Large intestine (tissue), 12 donors: ENCODE data around the gene ODF2. TPM values are rescaled to one million over a fixed set of nuclear protein-coding genes. Genes with fewer than 3 reads are reported as not detected.
A peak's percentile ranks its signal among the peaks of the same experiment; 100 is the strongest.
"Not testable (repeated sequence)": the region's sequence is repeated elsewhere in the genome, so short reads cannot be mapped to it uniquely, and the experiment has no call there.

Experiments
- DNase-seq, 2 donors: peaks; one replicate each; pipeline versions ENCODE4 v3.0.0 to v3.0.0-alpha.2; 2013
- H3K27ac ChIP-seq: one replicate; pipeline ENCODE4 v1.5.1; 2013; ENCODE audit warnings: low read length
- H3K27me3 ChIP-seq: 2 replicates; pipeline ENCODE4 v1.6.1; 2013; ENCODE audit warnings: low read length; ENCODE audit not compliant: control insufficient read depth, insufficient read depth
- H3K36me3 ChIP-seq: 2 replicates; pipeline ENCODE4 v1.6.1; 2013; ENCODE audit warnings: low read length; ENCODE audit not compliant: control insufficient read depth, insufficient read depth
- H3K4me1 ChIP-seq: one replicate; pipeline ENCODE4 v1.6.1; 2013; ENCODE audit warnings: low read length; ENCODE audit not compliant: control insufficient read depth, insufficient read depth
- H3K4me3 ChIP-seq: one replicate; pipeline ENCODE4 v1.5.1; 2013; ENCODE audit warnings: low read length
- H3K9me3 ChIP-seq: one replicate; pipeline ENCODE4 v1.6.1; 2013; ENCODE audit warnings: mild to moderate bottlenecking, low read depth, low read length, moderate library complexity; ENCODE audit not compliant: control insufficient read depth
- WGBS: methylation state at CpG from one replicate; pipeline ENCODE4 v1.1.5; 2013; ENCODE audit warnings: low lambda C conversion rate; ENCODE audit not compliant: insufficient coverage; 5-methylcytosine and 5-hydroxymethylcytosine counted together
- long read RNA-seq, 11 donors: transcript quantifications; one replicate each; lab custom pipeline, GENCODE V29; 2026
- polyA plus RNA-seq: library from polyadenylated mRNA; unstranded; fragments of 120-200 nt; gene quantifications from one replicate; pipeline ENCODE4 v1.2.1, GENCODE V29; 2013

ODF2 gene
- 27.1 TPM for polyA plus RNA-seq
- long read RNA-seq, donor 1, partial matches to known transcripts = 0 of 1 reads
- long read RNA-seq, donor 1, other reads (novel, unspliced or antisense) = 0 of 1 reads
- long read RNA-seq, donor 2, partial matches to known transcripts = 0 of 1 reads
- long read RNA-seq, donor 2, other reads (novel, unspliced or antisense) = 0 of 1 reads
- long read RNA-seq, donor 3 = 0 reads
- long read RNA-seq, donor 4 = 0 reads
- long read RNA-seq, donor 5, partial matches to known transcripts = 0 of 1 reads
- long read RNA-seq, donor 5, other reads (novel, unspliced or antisense) = 0 of 1 reads
- long read RNA-seq, donor 6, partial matches to known transcripts = 0 of 4 reads
- long read RNA-seq, donor 6, other reads (novel, unspliced or antisense) = 0 of 4 reads
- long read RNA-seq, donor 7, partial matches to known transcripts = 0 of 1 reads
- long read RNA-seq, donor 7, other reads (novel, unspliced or antisense) = 0 of 1 reads
- long read RNA-seq, donor 8, partial matches to known transcripts = 0 of 2 reads
- long read RNA-seq, donor 8, other reads (novel, unspliced or antisense) = 0 of 2 reads
- long read RNA-seq, donor 9, partial matches to known transcripts = 0 of 1 reads
- long read RNA-seq, donor 9, other reads (novel, unspliced or antisense) = 0 of 1 reads
- long read RNA-seq, donor 10, partial matches to known transcripts = 0 of 2 reads
- long read RNA-seq, donor 10, other reads (novel, unspliced or antisense) = 0 of 2 reads
- long read RNA-seq, donor 11 = 0 reads

DNA sequence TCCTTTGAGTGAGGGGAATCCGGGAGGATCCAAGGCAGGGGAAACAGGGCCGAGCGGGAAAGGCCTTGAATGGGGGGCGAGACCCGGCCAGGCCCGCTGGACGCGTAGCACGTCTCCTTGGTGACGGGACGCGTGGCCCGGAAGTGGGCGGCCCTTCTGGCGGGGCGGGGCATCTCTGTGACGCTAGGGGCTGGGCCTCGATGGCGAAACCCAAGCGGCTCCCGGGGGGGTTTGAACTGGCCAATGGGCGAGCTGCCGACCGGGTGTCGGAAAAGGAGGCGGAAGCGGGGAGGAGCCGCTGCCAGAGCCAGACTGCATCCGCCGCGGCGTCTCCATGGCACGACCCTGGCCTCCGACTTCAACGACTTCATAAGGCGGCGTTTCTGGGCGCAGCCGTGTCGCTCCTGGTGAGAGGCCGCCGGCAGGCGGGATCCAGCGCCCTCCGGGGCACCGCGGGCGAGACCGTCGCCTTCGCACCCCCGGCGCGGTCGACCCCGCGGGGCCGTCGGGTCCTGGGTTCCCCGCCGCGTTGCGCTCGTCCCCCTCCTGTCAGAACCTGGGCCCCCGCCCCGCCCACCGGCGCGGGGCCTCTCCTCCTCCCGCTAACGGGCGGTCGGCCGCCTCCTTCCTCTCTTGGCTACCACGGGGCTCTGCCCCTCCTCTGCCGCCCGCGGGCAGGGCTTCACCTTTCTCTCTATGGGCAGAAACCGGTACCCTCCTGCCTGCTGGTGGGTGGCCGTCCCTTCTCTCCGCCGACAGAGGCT, at the start of gene ODF2:
Gene ODF2 (plus strand): TSS at position 158 of the 764 bp plus-strand sequence. CDS start 86 bp downstream, at position 244.
- DNase-seq = peak; percentile 95 to 97
- peak within 1 kb of the TSS; percentile 52 for H3K27ac ChIP-seq
- no peaks in the 10 kb centered on the region for H3K27me3 ChIP-seq
- peak within 1 kb of the TSS; percentile 63 for H3K4me3 ChIP-seq
- H3K36me3 ChIP-seq = peaks cover 12% of the 10 kb centered on the region
- no CpG with 5 or more reads among the region's 82 CpGs for WGBS
- H3K9me3 ChIP-seq = peaks cover 3% of the 10 kb centered on the region
- peaks cover 4% of the 10 kb centered on the region for H3K4me1 ChIP-seq

- H3K36me3 ChIP-seq = no peaks in the 10 kb centered on the region
- peaks cover 39% of the 10 kb centered on the region for H3K27me3 ChIP-seq
- no peak overlapping the region for H3K27ac ChIP-seq
- no peaks in the 10 kb centered on the region for H3K4me1 ChIP-seq
- no peak overlapping the region for H3K4me3 ChIP-seq
- WGBS = no CpG with 5 or more reads among the region's 9 CpGs
- no peak for DNase-seq
- no peaks in the 10 kb centered on the region for H3K9me3 ChIP-seq
Measured at GRCh38 chr9:128406848-128407391, 48.9 kb upstream of the ODF2 start.

- no peaks in the 10 kb centered on the region for H3K9me3 ChIP-seq
- H3K27ac ChIP-seq = no peak overlapping the region
- H3K4me1 ChIP-seq = no peaks in the 10 kb centered on the region
- no peak for DNase-seq
- no peak overlapping the region for H3K4me3 ChIP-seq
- WGBS = no CpG with 5 or more reads among the region's 26 CpGs
- H3K27me3 ChIP-seq = peaks cover 42% of the 10 kb centered on the region
- no peaks in the 10 kb centered on the region for H3K36me3 ChIP-seq
Measured at GRCh38 chr9:128408963-128409431, 46.8 kb upstream of the ODF2 start.

- no peak overlapping the region for H3K27ac ChIP-seq
- WGBS = no CpG with 5 or more reads among the region's 8 CpGs
- no peaks in the 10 kb centered on the region for H3K36me3 ChIP-seq
- no peaks in the 10 kb centered on the region for H3K4me1 ChIP-seq
- DNase-seq = no peak
- H3K27me3 ChIP-seq = peaks cover 42% of the 10 kb centered on the region
- H3K4me3 ChIP-seq = no peak overlapping the region
- H3K9me3 ChIP-seq = no peaks in the 10 kb centered on the region
Measured at GRCh38 chr9:128409450-128409849, 46.4 kb upstream of the ODF2 start.

DNA sequence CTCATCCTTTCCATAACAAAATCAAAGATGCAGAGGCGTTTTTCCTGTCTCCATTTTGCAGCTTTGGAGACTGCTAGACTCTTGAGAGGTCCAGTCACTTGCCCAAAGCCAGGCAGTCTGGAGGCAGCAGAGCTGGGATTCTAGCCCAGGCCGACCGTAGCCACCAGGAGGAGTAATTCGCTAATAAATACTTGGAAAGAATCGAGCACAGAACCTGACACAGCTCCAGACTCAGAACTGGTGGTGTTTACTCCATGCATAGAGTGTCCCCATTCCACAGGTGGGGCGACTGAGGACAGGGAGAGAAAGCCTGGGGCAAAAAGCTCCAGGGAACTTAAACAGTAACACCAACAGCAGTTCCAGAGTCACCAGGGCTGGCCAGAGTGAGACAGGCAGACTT, 45.8 kb upstream of the ODF2 start:
- Histone ChIP-seq H3K36me3 (no peaks in the 10 kb centered on the region), H3K4me3 (no peak overlapping the region), H3K27ac (no peak overlapping the region), H3K4me1 (peaks cover 3% of the 10 kb centered on the region), H3K27me3 (peaks cover 42% of the 10 kb centered on the region), H3K9me3 (no peaks in the 10 kb centered on the region)
- DNase-seq = no peak
- WGBS = no CpG with 5 or more reads among the region's 6 CpGs

DNA sequence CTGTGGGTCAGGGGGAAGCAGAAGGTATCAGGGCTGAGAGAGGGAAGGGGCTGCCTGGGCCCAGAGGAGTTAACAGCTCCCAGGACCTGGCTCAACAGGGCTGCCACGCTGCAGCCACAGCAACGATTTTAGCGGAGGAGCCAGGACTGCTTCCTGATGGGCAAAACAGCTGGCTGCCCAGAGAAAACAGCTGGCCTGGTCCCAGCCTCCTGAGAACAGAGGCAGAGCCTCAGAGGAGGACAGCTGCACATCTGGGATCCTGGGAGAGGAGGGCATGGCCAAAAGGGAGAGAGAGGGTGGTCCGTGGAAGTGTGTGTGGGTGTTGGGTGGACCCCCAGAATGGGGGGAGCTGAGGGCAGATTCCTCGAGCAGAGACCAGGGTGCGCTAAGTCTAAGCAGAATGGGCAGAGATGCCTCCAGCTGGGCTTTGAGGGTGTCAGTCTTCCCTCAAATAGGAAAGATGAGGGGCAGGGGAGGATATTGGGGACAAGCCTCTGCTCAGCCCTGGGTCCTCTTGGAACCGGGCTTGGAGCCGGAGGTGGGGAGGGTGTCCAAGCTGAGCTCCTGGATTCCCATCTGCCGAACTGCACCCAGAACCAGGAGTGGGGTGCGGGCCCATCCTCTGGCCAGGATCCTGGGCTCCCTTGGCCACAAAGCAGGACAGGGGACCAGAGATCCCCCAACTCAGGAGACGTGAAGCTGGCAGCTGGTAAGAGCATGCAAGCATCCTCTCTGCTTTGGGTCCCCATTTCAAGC, 44.3 kb upstream of the ODF2 start:
- no CpG with 5 or more reads among the region's 11 CpGs for WGBS
- H3K27ac ChIP-seq = no peak overlapping the region
- H3K27me3 ChIP-seq = peaks cover 39% of the 10 kb centered on the region

DNA sequence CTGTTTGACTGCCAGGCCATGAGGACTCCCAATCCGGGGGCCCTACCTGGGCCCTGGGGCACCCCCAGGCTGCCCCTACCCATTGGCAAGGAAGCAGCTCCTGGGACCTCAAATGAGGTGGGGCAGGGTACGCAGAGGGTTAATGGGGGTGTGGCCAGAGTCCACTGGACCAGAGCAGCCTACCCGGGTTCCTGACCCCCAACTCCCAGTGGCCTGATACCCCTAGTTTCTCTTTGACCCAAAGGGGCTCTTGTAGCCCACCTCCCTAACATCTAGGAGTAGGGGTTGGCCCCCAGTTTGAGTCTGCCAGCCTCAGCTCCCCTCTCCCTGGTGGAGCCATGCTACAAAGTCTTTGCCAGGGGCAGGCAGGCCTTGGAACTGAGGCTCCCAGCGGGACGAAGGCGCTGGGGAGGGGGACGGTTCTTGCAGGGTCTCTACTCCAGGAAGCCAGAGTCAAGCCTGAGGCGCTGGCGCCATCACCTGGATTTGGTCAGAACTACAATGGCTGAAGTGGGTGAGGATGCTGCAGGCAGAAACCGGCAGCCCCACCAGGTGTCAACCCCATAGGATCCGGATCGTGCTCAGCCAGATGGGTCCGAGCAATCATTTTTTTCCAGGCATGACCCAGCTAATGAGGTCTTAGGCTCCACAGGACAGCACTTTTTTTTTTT, 43.6 kb upstream of the ODF2 start:
- no peak overlapping the region for H3K4me3 ChIP-seq
- peaks cover 14% of the 10 kb centered on the region for H3K4me1 ChIP-seq
- no peak overlapping the region for H3K27ac ChIP-seq
- H3K36me3 ChIP-seq = no peaks in the 10 kb centered on the region
- peaks cover 36% of the 10 kb centered on the region for H3K27me3 ChIP-seq
- no peak for DNase-seq
- WGBS = no CpG with 5 or more reads among the region's 13 CpGs
- no peaks in the 10 kb centered on the region for H3K9me3 ChIP-seq

More for the DNA sequence above, 44.3 kb upstream of the ODF2 start:
- Histone ChIP-seq H3K4me3 (no peak overlapping the region), H3K36me3 (no peaks in the 10 kb centered on the region), H3K9me3 (no peaks in the 10 kb centered on the region), H3K4me1 (peaks cover 14% of the 10 kb centered on the region)
- no peak for DNase-seq

DNA sequence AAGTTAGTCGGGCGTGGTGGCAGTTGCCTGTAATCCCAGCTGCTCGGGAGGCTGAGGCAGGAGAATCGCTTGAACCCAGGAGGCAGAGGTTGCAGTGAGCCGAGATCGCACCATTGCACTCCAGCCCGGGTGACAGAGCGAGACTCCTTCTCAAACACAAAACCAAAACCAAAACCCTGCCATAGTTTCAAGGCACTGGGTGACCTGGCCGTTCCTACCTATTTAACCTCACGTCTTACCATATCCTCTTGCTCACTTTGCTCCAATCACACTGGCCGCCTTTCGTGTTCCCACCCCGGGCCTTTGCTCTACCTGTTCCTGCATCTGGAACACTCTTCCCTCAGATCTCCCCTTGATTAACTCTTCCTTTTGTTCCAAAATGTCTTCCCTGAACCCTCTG, 42.1 kb upstream of the ODF2 start:
- H3K4me1 ChIP-seq = peaks cover 14% of the 10 kb centered on the region
- not testable (repeated sequence) for DNase-seq, H3K36me3 ChIP-seq, H3K4me3 ChIP-seq, H3K27ac ChIP-seq, H3K9me3 ChIP-seq
- WGBS = 90% methylated on average over 5 of the region's 13 CpGs
- H3K27me3 ChIP-seq = peaks cover 30% of the 10 kb centered on the region

- Histone ChIP-seq H3K27me3 (peaks cover 30% of the 10 kb centered on the region), H3K9me3 (no peaks in the 10 kb centered on the region), H3K27ac (no peak overlapping the region), H3K4me3 (no peak overlapping the region), H3K36me3 (no peaks in the 10 kb centered on the region), H3K4me1 (peaks cover 22% of the 10 kb centered on the region)
- WGBS = no CpG with 5 or more reads among the region's 3 CpGs
- no peak for DNase-seq
Measured at GRCh38 chr9:128414461-128414860, 41.3 kb upstream of the ODF2 start.
